ENCODE results near the gene SUSD2.

Gene SUSD2

GRCh38 chr22:24166811-24167210, 14.5 kb upstream of the SUSD2 start:
- TF ChIP-seq BHLHE40 (IDR thresholded peaks at IDR 0.05; ENCODE audit: borderline replicate concordance) (no peak), TARDBP (IDR thresholded peaks at IDR 0.05) (no peak)
- ChIA-PET POLR2A (no interaction called here), CTCF (interaction anchor here (5.2 kb wide), 1 partner anchor 11 kb away, joined by 23 read pairs; no protein-coding TSS in a partner anchor)

GRCh38 chr22:24169439-24170058, 11.7 kb upstream of the SUSD2 start:
- ChIA-PET POLR2A (no interaction called here), CTCF (no interaction called here)
- TF ChIP-seq SP1 (IDR thresholded peaks at IDR 0.05) (no peak), BHLHE40 (IDR thresholded peaks at IDR 0.05; ENCODE audit: borderline replicate concordance) (no peak), PKNOX1 (IDR thresholded peaks at IDR 0.05) (no peak), FOXM1 (IDR thresholded peaks at IDR 0.05; ENCODE audit: borderline replicate concordance) (no peak), NFRKB (IDR thresholded peaks at IDR 0.05) (no peak), ELF4 (IDR thresholded peaks at IDR 0.05) (no peak), ZNF384 (IDR thresholded peaks at IDR 0.05) (no peak), LEF1 (IDR thresholded peaks at IDR 0.05; ENCODE audit: borderline replicate concordance) (no peak), FOXK2 (IDR thresholded peaks at IDR 0.05) (no peak), TARDBP (IDR thresholded peaks at IDR 0.05) (no peak), CTBP1 (IDR thresholded peaks at IDR 0.05; ENCODE audit: borderline replicate concordance) (no peak), L3MBTL2 (conservative IDR thresholded peaks at IDR 0.05) (no peak), FOXA1 (IDR thresholded peaks at IDR 0.05) (no peak), ARNT (IDR thresholded peaks at IDR 0.05) (no peak), SUZ12 (IDR thresholded peaks at IDR 0.05) (no peak), HDGF (IDR thresholded peaks at IDR 0.05; ENCODE audit: borderline replicate concordance) (no peak)
- DNase-seq (ENCODE audit: extremely low spot score), result no peak

More at GRCh38 chr22:24166811-24167210, 14.5 kb upstream of the SUSD2 start:
- no peak for DNase-seq (ENCODE audit: extremely low spot score)

GRCh38 chr22:24170188-24170587, 11.1 kb upstream of the SUSD2 start:
- CTCF ChIA-PET, result no interaction called here
- TF ChIP-seq CTBP1 (IDR thresholded peaks at IDR 0.05; ENCODE audit: borderline replicate concordance), result no peak
- TF ChIP-seq ZNF384 (IDR thresholded peaks at IDR 0.05), result no peak
- TF ChIP-seq TARDBP (IDR thresholded peaks at IDR 0.05), result no peak
- TF ChIP-seq L3MBTL2 (conservative IDR thresholded peaks at IDR 0.05), result no peak
- no peak for TF ChIP-seq HDGF (IDR thresholded peaks at IDR 0.05; ENCODE audit: borderline replicate concordance)
- no peak for TF ChIP-seq LEF1 (IDR thresholded peaks at IDR 0.05; ENCODE audit: borderline replicate concordance)
- no peak for TF ChIP-seq FOXA1 (IDR thresholded peaks at IDR 0.05)
- no peak for TF ChIP-seq ELF4 (IDR thresholded peaks at IDR 0.05)
- no peak for TF ChIP-seq NFRKB (IDR thresholded peaks at IDR 0.05)
- TF ChIP-seq ARNT (IDR thresholded peaks at IDR 0.05), result no peak
- no peak for TF ChIP-seq PKNOX1 (IDR thresholded peaks at IDR 0.05)
- TF ChIP-seq BHLHE40 (IDR thresholded peaks at IDR 0.05; ENCODE audit: borderline replicate concordance), result no peak
- no peak for TF ChIP-seq FOXK2 (IDR thresholded peaks at IDR 0.05)
- TF ChIP-seq SUZ12 (IDR thresholded peaks at IDR 0.05), result no peak
- POLR2A ChIA-PET, result no interaction called here
- no peak for DNase-seq (ENCODE audit: extremely low spot score)

GRCh38 chr22:24170632-24171031, 10.7 kb upstream of the SUSD2 start:
- POLR2A ChIA-PET, result no interaction called here

GRCh38 chr22:24171822-24172221, 9.5 kb upstream of the SUSD2 start:
- CTCF ChIA-PET, result no interaction called here
- POLR2A ChIA-PET, result no interaction called here
- DNase-seq (ENCODE audit: extremely low spot score), result no peak
- TF ChIP-seq LEF1 (IDR thresholded peaks at IDR 0.05; ENCODE audit: borderline replicate concordance) (no peak), NFRKB (IDR thresholded peaks at IDR 0.05) (no peak), FOXA1 (IDR thresholded peaks at IDR 0.05) (no peak), ZNF384 (IDR thresholded peaks at IDR 0.05) (no peak), BHLHE40 (IDR thresholded peaks at IDR 0.05; ENCODE audit: borderline replicate concordance) (no peak)

More at GRCh38 chr22:24170632-24171031, 10.7 kb upstream of the SUSD2 start:
- DNase-seq (ENCODE audit: extremely low spot score), result no peak
- no peak for TF ChIP-seq PKNOX1 (IDR thresholded peaks at IDR 0.05)
- no peak for TF ChIP-seq NFRKB (IDR thresholded peaks at IDR 0.05)
- TF ChIP-seq BHLHE40 (IDR thresholded peaks at IDR 0.05; ENCODE audit: borderline replicate concordance), result no peak
- no peak for TF ChIP-seq ZNF384 (IDR thresholded peaks at IDR 0.05)
- no peak for TF ChIP-seq FOXK2 (IDR thresholded peaks at IDR 0.05)
- TF ChIP-seq FOXA1 (IDR thresholded peaks at IDR 0.05), result no peak
- no peak for TF ChIP-seq TARDBP (IDR thresholded peaks at IDR 0.05)
- TF ChIP-seq FOXM1 (IDR thresholded peaks at IDR 0.05; ENCODE audit: borderline replicate concordance), result no peak
- no peak for TF ChIP-seq SUZ12 (IDR thresholded peaks at IDR 0.05)
- TF ChIP-seq HDGF (IDR thresholded peaks at IDR 0.05; ENCODE audit: borderline replicate concordance), result no peak
- no peak for TF ChIP-seq ARNT (IDR thresholded peaks at IDR 0.05)
- TF ChIP-seq CTBP1 (IDR thresholded peaks at IDR 0.05; ENCODE audit: borderline replicate concordance), result no peak
- TF ChIP-seq SP1 (IDR thresholded peaks at IDR 0.05), result no peak
- no peak for TF ChIP-seq L3MBTL2 (conservative IDR thresholded peaks at IDR 0.05)
- no peak for TF ChIP-seq ELF4 (IDR thresholded peaks at IDR 0.05)
- no peak for TF ChIP-seq LEF1 (IDR thresholded peaks at IDR 0.05; ENCODE audit: borderline replicate concordance)
- CTCF ChIA-PET, result interaction anchor here (0.7 kb wide), 1 partner anchor 183 kb away, joined by 3 read pairs; no protein-coding TSS in a partner anchor

GRCh38 chr22:24175160-24175808, 6.0 kb upstream of the SUSD2 start:
- ChIA-PET POLR2A (interaction anchor here (1.2 to 1.4 kb wide), 2 partner anchors 39 to 43 kb away, joined by 3 read pairs; no protein-coding TSS in a partner anchor), CTCF (interaction anchor here (0.6 to 2.5 kb wide), 11 partner anchors 11 to 372 kb away, joined by 3 to 16 read pairs (median 4); partner anchors contain the start of gene CABIN1)
- TF ChIP-seq HDGF (IDR thresholded peaks at IDR 0.05; ENCODE audit: borderline replicate concordance) (peak; percentile 26; the same call in 1 of the 2 replicates), PKNOX1 (IDR thresholded peaks at IDR 0.05) (peak; percentile 91), CTBP1 (IDR thresholded peaks at IDR 0.05; ENCODE audit: borderline replicate concordance) (no peak)
- peak; percentile 87 for DNase-seq (ENCODE audit: extremely low spot score)
